GM21528 (cell line): ENCODE results near the gene GABRB1.

Experiments used
- ATAC-seq: cut with Tn5 transposase; IDR thresholded peaks from one replicate; pipeline ENCODE4 v1.9.1; 2021; ENCODE audit warnings: mild to moderate bottlenecking, moderate library complexity; ENCODE audit not compliant: unreplicated experiment, low FRiP score

Gene GABRB1

DNA sequence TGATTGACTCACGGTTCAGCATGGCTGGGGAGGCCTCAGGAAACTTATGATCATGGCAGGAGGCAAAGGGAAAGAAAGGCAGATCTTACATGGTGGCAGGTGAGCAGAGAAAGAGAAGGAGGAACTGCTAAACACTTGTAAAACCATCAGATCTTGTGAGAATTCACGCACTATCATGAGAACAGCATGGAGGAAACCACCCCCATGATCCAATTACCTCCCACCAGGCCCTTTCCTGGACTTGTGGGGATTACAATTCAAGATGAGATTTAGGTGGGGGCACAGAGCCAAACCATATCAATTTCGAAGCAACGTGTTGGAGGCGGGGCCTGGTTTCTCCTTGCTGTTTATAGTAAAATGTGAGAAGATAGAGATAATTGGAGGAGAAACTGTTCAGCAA, 167.4 kb downstream of the GABRB1 start:
- no peak for ATAC-seq

DNA sequence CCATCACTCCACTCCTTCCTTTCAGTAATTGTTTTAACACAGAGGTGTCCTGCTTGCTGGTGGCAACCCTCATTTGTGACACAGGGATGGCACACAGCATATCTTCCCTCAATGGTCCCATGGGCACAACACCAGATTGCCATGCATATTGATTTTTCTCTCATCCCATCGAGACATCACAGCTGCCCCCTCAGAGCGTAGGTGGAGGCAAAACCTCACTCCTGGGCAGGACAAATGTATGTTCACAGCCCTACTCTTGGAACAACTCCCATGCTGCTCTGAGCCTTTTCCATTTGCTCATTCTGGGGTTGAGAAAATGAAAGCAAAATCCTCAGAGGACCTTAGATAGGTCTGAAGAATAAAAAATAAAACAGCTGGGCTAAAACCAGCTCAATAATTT, 172.2 kb downstream of the GABRB1 start:
- no peak for ATAC-seq

DNA sequence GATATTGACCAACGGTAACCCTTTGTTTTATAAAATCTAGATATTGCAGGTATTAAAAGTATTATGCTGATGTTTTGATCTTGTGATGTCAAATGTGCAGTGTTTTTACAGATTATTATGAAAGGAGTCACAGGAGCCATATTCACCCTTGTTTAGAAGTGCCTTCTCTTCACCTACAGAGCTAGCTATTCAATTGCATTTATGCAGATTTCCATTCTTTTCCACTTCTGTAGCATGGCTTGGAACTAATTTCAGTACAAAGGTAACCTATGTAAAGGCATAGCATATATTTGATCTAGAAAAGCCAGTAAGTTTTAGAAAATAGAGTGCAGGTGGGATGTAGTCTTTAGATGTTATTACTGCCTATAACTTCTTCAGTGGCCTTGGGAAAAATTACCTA, 176.2 kb downstream of the GABRB1 start:
- no peak for ATAC-seq

DNA sequence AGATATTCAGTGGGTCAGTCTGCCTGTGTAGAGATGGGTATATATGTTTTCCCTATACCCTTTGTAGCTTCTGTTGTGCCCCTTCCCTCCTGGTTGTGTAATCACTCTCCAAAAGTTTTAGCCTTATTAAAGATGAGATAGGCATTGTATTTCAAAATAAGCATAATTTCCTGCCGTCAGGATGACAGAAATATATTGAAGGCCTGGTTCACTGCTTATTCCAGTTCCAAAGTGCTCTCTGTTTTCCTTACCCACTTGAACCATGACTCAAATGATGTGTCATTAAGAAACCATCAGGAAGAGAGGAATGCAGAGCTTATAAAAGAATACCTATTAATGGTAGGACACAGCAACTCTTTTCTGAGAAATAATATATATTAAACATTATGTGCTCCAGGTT, 178.5 kb downstream of the GABRB1 start:
- ATAC-seq: no peak

DNA sequence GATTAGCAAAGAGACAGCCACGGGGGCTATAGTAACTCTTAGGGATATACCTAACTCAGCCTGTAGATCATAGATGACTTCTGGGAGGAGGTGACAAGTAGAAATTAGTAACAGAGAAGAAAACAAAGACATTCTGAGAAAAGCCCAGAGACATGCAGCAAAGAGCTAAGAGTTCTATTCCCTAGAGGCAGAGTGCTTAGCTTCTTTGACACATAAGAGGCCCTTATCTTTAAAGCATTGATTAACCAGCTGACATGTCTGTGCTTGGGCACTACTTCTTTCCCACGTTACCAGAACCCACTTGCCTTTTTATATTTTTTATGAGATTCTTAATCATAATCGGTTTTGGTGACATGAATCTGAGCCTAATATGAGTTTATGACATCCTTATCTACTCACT, 179.5 kb downstream of the GABRB1 start:
- no peak for ATAC-seq

DNA sequence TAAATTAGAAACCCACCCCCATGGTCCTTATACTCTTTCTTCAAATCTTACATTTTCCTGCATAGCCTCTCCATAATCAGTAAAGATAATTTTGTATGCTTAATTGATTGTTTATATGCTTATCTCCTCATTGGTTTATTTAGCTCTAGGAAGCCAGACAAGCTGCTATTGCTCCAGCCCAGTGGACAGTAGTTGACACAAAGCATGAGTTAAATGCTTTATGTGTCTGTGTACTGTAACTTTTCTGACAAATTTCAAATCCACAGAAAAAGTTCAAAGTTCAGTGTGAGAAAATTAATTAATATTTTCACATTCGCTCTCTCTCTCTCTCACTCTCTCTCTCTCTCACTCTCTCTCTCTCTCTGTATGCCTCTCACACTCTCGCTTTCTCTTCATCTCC, 181.7 kb downstream of the GABRB1 start:
- no peak for ATAC-seq

DNA sequence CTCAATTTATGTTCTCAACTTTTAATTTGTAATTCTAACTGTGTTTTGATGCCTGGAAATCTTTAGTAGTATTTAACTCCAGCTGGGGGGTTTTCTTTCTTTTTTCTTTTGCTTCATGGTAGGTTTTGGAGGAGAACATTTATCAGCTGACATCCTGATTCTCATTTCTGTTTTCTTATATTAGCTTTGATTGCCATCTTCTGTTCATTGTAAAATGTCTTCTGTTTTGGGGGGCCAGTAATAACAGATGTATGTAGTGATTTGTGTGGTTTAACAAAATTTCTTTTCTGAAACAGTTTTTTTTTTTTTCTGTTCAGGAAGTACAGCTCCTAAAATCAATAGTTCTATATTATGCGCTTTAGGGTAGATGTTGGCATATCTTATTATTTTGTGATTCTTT, 182.2 kb downstream of the GABRB1 start:
- ATAC-seq: no peak

DNA sequence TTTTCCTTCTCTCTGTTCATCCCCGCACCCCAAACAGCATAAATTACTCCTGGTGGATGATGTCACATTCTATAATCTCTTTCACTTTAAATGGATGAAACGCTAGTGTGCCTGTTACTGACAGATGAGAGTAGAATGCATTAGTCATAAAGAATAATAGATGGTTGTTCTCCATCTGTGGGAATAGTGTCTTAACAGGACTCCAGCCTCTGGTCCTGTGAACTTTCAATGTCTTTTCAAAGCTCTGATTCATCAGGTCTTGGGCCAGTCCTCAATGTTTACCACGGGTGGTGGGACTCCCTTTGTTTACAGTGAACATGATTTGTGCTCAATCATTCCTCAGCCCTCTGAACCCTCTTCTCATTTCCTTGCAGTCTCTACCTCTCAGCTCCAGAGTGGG, 182.6 kb downstream of the GABRB1 start:
- no peak for ATAC-seq

DNA sequence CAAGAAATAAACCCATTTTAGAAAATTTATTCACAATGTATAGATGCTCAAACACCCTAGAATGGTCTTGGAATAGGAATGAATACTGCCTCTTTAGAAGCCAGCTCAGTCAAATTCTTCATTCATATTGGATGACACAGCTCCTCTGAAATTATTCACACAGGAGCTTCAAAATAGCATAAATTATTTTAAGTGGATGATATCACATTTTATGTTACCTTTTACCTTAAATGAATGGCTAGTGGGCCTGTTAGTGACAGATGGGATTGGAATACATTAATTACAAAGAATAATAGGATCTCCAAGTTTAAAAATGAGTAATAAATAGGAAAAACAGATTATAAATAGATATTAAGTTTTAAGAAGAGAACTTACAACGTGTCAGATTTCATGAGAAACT, 184.4 kb downstream of the GABRB1 start:
- ATAC-seq: no peak

DNA sequence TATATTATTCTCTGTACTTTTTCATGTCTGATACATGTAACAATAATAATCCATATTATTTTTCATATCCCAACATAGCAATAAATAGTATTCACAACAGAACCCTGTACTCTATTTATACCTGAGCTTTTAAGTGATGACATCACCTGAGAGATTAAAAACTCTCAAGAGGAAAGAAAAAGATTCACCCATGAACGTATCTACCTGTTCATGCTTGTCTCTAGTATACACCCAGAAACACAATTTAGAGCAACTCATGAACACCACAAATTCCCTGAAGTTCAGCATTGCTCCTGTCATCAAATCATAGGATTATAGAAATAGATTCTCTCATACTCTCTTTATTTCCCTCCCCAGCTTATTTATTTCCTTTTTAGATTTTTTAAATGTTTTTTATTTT, 185.9 kb downstream of the GABRB1 start:
- ATAC-seq: no peak

DNA sequence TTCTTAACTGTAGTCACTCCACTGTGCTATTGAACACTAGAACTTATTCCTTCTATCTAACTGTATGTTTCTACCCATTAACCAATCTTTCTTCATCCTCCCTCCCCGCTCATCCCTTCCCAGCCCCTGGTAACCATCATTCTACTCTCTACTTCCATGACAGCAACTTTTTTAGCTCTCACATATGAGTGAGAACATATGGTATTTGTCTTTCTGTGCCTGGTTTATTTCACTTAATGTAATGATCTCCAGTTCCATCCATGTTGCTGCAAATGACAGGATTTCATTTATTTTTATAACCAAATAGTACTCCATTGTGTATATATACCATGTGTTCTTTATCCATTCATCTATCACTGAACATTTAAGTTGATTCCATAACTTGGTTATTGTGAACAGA, 186.5 kb downstream of the GABRB1 start:
- no peak for ATAC-seq

DNA sequence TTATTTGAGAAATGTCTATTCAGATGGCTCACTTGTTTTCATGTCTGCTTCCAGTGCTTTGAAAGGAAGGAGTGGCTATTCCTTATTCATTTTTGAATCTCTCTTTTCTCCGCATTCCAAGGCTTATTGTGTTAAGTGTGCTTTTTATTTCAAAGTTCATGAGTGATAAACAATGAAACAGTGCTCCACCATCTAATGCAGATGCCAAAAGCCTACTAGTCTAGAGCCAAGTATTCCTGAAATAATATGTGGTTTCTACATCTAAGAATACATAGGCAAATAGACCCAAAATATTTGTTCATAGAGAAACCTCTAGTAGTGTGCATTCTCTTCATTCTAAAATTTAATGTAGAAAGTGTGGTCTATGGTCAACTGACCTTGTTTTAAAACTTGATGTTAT, 187.3 kb downstream of the GABRB1 start:
- no peak for ATAC-seq

DNA sequence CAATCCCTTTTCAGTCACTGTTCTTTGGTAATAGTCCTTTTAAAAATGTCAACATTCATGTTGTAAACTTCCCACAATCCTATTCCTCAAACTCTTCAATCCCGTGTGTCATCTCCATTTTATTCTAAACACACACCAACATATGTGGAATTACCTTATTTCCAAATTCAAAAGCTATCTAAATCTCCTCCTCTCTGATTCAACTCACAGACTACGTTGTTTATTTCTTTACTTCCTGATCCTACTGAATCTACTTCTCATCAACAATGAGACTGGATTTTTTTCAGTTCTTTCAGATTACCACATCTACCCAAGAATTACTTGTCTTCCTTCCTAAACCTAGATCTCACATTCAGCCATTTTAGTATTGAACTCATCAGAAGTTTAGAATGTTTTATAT, 188.2 kb downstream of the GABRB1 start:
- ATAC-seq: no peak

DNA sequence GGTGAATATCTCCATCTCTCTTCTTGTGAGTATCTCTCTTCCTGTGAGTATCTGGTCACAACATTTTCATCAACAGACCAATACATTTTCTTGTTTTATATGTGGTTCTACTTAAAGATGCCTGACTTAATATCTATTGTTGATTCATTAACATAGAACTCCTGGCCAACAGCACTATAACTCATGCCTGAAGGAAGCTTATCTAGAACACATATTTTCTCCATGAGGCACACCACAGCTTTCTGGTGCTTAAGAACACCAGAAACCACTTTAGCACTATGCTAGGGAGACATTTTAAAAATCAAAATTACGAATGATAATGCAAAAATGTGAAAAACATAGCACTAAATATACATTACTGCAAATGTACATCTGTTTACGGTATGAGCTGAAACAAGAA, 190.4 kb downstream of the GABRB1 start:
- no peak for ATAC-seq

DNA sequence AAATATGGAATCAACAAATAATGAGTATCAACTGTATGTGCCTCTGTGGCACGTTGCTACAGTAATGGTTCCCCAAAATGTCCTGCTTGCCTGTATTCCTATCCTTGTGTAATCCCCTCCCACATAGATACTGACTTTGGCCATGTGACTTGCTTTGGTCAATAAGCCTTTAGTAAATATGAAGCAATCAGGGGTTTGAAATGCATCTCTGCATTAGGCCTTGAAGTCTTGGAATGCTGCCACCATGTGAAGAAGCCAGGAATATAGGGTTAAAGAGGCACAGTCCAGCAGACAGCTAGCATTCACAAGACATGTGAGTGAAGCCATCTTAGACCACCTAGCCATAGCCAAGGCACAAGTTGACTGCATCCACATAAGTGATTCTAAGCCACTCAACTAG, 190.9 kb downstream of the GABRB1 start:
- ATAC-seq: no peak

DNA sequence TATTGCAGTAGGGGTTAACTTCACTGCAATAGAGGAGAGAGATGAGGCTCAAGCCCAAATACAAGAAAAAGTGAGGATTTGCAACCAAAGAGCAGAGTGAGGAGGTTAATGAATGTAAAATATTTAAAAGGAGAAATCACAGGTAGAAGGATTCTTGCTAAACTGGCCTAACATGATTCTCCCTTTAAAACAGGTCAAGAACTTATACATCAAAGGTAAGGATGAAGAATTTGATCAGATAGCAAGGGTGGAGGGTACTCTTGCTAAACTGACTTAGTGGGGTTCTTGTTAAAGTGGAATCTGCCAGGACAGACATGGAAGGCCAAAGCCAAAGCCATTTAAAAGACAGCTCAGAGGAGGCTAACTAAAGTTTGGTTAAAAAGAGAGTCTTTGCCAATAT, 193.0 kb downstream of the GABRB1 start:
- no peak for ATAC-seq

DNA sequence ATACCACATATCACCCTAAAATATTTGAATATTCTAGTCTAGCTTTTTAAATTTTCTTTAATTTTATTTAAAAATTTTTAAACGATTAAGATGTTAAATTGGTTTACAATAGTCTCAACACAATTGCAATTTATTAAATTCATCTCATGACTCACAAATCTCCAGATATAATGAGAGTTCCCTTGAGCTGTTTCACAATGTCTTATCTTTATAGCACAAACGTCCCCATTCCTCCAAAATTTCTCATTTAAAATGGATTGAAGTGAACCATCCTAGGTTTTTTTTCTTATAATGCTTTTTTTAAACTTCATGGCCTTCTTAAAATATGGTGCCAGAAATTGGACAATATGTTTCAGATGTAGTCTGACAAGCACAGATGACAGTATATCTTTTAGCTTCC, 204.4 kb downstream of the GABRB1 start:
- no peak for ATAC-seq

DNA sequence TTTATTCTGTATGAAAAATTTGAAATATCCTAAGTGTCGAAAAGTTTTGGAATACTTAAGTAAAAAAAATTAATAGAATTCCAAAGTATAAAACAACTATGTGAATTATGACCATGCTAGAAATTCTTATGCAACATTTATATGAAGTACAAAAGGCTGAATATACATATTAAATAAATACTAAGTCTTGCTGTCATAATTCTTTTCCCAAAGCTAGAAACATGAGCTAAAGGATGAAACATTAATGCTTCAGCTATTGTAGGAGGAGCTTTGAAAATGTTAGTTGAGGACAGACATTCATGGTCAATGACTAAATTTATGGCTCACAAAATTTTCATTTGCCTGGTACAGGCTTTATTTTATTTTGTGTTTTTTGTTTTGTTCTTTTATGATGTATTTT, 207.3 kb downstream of the GABRB1 start:
- ATAC-seq: no peak

DNA sequence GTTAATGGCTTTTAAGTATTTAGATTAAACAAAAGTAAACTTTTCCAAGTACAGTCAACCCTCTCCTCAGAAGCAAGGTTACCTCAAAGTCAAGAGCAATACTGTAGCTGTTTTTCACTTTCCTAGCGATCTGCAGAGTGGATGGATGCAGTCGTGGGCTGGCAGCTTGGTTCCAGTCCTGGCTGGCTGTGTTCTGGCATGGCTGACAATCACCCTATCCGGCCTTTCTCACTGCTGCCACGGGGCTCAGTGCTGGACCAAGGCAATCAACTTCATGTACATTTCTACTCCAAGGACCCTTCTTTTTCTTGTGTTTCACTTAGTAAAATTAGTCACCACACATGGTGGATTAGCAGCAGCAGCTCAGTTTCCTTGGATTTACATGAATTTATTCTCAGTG, 208.3 kb downstream of the GABRB1 start:
- no peak for ATAC-seq

DNA sequence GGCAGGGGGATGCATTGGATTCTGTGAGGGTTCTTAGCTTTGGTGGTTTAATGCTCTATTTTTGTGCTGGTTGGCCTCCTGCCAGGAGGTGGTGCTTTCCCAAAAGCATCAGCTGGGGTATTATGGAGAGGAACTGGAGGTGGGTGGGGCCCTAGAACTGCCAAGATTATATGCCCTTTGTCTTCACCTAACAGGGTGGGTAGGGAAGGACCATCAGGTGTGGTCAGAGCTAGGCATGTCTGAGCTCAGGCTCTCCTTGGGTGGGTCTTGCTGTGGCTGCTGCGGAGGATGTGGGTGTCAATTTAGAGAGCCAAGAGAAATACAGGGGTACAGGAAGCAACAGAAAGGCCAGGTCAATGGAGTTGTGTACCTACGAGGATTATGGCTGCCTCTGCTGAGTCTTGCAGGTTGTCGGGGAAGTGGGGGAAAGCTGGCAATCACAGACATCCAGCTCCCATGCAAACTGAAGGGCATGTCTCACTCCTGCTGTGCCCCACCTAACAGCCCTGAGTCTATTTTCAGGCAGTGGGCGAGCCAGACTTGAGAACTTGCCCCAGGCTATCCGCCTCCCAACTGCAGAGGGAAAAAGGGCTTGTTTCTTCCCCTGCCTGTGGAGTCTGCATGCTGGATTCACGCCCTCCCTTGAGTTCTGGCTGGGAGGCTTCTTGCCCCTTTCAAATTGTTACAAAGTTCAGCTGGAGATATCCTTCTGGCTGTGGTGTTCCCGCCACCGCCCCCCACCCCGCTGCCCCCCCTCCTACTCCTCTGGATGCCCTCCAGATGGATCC, 220.2 kb downstream of the GABRB1 start:
- no peak for ATAC-seq

DNA sequence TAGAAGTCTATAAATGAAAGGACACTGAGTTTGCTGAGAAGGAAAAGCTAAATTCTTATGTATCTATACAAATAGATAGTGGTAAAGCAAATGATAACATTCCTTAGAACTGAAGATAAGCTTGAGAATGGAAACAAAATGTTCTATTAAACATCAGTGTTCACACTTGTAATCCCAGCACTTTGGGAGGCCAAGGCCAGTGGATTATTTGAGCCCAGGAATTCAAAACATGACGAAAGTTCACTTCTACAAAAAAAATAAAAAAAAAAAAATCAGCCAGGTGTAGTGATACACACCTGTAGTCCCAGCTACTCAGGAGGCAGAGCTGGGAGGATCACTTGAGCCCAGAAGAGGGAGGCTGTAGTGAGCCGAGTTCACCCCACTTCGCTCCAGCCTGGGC, 232.4 kb downstream of the GABRB1 start:
- no peak for ATAC-seq

DNA sequence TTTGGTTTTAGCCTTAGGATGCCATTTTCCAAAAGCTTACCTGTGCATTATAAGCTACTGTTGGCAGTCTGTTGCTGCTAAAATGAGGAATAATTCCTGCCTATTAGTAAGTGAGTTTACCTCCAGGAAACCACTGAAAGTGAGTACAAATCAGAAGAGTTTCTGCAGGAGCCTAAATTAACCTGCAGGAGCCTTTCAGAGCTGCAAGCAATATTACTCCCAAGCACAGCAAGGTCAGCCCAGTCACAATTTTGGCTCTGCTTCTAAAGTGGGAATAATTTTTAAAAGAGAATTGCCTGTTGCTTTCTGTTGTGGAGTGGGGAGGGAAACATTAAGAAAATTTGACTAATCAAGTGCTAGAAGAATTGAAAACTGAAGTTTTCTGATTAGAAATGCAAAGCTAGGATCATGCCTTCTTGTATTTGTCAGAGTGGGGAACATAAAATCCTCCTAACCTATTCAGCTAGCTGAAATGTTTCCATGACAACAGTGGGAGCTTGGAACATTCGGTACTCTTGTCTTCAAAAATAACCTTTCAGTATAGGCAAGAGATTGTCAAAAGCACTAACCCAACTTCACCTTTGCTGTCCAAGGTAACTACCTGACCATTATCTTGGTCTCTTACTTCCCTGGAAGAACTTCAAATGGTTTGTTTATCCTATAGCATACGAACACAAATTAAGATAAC, 239.0 kb downstream of the GABRB1 start:
- ATAC-seq: no peak
